ENCODE data around the gene PCDHB16.
"Not testable (repeated sequence)": the region's sequence is repeated elsewhere in the genome, so short reads cannot be mapped to it uniquely, and the experiment has no call there.

PCDHB16 gene

DNA sequence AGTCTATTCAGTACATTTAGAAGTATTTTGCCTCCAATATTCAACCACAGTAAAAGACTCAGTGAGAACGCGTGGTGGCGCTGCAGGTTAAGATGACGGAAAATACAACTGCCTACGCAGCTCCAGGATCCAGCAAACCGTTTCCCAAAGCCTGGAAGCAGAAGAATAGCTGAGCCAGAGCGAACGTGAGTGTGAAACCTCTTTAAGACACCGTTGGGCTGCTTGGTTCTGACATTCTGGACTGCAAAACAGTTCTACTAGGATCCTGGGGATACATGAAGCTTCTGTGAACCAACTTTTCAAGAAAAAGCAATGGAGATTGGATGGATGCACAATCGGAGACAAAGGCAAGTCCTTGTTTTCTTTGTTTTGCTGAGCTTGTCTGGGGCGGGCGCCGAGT is at the start of gene PCDHB16:
Gene PCDHB16, plus strand, starts transcription at position 140 of the 400 bp plus-strand sequence. Its CDS starts 173 bp downstream, at position 313.
- DNase-seq (ENCODE audit: low read depth in 2 of 2), result no peak

DNA sequence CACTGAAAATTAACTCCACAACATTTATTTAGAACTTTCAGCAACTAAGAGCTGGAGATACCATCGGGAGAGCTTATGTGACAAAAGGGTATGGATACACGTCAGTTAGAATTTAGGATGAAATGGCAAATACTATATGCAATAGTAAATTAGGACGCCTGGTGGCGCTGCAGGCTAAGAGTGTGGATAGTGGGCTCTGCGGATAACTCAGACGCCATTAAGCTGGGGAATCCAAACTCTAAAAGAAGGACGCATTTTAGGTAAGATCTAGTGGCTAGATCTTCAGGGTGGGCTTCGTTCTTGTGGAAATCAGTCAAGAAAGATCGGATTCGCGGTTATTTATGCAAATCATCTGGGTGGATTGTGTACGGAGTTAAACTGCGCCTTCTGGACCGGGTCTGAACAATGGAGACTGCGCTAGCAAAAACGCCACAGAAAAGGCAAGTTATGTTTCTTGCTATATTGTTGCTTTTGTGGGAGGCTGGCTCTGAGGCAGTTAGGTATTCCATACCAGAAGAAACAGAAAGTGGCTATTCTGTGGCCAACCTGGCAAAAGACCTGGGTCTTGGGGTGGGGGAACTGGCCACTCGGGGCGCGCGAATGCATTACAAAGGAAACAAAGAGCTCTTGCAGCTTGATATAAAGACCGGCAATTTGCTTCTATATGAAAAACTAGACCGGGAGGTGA is 47.0 kb upstream of the PCDHB16 start, which contains the start of gene PCDHB5:
Gene PCDHB5, plus strand, starts transcription at position 177 of the 688 bp plus-strand sequence. Its CDS starts 229 bp downstream, at position 406.
- DNase-seq (ENCODE audit: low read depth in 2 of 2), result no peak

DNA sequence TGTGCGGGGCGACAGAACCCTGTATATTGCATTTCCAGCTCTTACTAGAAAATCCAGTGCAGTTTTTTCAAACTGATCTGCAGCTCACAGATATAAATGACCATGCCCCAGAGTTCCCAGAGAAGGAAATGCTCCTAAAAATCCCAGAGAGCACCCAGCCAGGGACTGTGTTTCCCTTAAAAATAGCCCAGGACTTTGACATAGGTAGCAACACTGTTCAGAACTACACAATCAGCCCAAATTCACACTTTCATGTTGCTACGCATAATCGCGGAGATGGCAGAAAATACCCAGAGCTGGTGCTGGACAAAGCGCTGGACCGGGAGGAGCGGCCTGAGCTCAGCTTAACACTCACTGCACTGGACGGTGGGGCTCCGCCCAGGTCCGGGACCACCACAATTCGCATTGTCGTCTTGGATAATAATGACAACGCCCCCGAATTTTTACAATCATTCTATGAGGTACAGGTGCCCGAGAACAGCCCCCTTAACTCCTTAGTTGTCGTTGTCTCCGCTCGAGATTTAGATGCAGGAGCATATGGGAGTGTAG is 46.4 kb upstream of the PCDHB16 start:
- no peak for DNase-seq (ENCODE audit: low read depth in 2 of 2)

DNA sequence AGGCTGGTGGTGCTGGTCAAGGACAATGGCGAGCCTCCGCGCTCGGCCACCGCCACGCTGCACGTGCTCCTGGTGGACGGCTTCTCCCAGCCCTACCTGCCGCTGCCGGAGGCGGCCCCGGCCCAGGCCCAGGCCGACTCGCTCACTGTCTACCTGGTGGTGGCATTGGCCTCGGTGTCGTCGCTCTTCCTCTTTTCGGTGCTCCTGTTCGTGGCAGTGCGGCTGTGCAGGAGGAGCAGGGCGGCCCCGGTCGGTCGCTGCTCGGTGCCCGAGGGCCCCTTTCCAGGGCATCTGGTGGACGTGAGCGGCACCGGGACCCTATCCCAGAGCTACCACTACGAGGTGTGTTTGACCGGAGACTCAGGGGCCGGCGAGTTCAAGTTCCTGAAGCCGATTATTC is 44.8 kb upstream of the PCDHB16 start:
- not testable (repeated sequence) for DNase-seq (ENCODE audit: low read depth in 2 of 2)

DNA sequence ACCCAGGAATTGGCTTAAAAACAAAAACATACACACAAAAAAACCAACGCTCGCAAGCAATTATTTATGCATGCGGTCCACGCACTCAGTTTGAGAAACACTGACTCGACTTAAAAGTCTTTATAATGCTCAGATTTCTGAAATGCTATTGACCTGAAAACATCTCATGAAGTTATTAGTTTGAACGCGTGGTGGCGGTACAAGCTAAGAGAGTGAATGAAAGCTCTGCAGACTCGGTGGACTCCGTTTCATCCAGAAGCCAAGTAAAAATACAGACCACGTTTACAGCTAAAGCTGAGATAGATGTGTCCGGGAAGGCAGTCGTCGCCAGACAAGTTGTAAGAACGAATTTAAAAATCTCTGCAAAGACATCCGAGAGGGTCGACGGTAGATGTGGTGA is 32.4 kb upstream of the PCDHB16 start, which contains the start of gene PCDHB6:
Gene PCDHB6, plus strand, starts transcription at position 246 of the 400 bp plus-strand sequence. CDS start 201 bp downstream, outside the sequence.
- no peak for DNase-seq (ENCODE audit: low read depth in 2 of 2)

DNA sequence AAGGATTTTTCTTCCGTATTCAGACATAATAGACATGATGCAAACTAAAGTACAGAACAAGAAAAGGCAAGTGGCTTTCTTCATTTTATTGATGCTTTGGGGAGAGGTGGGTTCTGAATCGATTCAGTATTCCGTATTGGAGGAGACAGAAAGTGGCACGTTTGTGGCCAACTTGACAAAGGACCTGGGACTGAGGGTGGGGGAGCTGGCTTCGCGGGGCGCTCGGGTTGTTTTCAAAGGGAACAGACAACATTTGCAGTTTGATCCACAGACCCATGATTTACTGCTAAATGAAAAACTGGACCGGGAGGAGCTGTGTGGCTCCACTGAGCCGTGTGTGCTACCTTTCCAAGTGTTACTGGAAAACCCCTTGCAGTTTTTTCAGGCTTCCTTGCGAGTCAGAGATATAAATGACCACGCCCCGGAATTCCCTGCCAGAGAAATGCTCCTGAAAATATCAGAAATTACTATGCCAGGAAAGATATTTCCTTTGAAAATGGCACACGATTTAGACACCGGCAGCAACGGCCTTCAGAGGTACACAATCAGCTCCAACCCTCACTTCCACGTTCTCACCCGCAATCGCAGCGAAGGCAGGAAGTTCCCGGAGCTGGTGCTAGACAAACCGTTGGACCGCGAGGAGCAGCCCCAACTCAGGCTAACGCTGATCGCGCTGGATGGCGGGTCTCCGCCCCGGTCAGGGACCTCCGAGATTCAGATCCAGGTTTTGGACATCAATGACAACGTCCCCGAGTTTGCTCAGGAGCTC is 31.8 kb upstream of the PCDHB16 start:
- no peak for DNase-seq (ENCODE audit: low read depth in 2 of 2)

DNA sequence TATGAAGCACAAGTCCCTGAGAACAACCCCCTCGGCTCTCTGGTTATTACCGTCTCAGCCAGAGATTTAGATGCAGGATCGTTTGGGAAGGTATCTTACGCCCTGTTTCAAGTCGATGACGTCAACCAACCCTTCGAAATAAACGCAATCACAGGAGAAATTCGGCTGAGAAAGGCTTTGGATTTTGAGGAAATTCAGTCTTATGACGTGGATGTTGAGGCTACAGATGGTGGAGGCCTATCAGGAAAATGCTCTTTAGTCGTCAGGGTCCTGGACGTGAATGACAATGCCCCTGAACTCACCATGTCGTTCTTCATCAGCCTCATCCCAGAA is 31.2 kb upstream of the PCDHB16 start:
- DNase-seq (ENCODE audit: low read depth in 2 of 2), result no peak

DNA sequence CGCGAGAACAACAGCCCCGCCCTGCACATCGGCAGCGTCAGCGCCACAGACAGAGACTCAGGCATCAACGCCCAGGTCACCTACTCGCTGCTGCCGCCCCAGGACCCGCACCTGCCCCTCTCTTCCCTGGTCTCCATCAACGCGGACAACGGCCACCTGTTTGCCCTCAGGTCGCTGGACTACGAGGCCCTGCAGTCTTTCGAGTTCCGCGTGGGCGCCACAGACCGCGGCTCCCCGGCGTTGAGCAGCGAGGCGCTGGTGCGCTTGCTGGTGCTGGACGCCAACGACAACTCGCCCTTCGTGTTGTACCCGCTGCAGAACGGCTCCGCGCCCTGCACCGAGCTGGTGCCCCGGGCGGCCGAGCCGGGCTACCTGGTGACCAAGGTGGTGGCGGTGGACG is 30.6 kb upstream of the PCDHB16 start:
- not testable (repeated sequence) for DNase-seq (ENCODE audit: low read depth in 2 of 2)

DNA sequence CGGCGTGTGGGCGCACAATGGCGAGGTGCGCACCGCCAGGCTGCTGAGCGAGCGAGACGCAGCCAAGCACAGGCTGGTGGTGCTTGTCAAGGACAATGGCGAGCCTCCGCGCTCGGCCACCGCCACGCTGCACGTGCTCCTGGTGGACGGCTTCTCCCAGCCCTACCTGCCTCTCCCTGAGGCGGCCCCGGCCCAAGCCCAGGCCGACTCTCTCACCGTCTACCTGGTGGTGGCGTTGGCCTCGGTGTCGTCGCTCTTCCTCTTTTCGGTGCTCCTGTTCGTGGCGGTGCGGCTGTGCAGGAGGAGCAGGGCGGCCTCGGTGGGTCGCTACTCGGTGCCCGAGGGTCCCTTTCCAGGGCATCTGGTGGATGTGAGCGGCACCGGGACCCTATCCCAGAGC is 30.1 kb upstream of the PCDHB16 start:
- DNase-seq (ENCODE audit: low read depth in 2 of 2), result not testable (repeated sequence)

DNA sequence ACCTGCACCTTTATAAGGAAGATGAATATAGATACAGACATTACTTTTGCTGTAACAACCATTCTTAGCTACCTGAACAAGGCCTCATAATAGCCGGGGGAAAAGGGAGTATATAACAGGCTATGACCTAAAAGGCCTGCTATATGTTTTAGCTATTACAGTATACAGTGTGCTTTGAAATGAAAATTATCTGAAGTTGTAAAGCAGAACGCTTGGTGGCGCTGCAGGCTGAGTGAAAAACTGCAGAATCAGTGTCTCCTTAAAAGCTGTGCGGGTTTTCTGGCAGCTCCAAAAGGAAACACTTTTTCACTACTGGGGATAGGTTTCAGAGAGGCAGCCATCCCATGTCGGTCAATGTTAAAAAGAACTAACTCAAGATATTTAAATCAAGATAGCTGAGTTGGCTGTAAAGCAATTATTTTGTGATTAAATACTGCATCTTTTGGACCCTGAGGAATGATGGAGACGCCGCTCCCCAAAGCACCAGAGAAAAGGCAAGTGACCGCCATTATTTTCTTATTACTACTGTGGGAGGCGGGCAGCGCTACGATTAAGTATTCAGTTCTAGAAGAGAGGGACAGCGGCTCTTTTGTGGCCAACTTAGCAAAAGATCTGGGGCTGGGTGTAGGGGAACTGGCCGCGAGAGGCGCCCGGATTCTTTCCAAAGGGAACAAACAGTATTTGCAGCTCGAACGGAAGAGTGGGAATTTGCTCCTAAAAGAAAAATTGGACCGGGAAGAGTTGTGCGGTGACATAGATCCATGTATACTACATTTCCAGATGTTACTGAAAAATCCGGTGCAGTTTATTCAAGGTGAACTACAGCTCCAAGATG is 26.4 kb upstream of the PCDHB16 start:
- no peak for DNase-seq (ENCODE audit: low read depth in 2 of 2)

DNA sequence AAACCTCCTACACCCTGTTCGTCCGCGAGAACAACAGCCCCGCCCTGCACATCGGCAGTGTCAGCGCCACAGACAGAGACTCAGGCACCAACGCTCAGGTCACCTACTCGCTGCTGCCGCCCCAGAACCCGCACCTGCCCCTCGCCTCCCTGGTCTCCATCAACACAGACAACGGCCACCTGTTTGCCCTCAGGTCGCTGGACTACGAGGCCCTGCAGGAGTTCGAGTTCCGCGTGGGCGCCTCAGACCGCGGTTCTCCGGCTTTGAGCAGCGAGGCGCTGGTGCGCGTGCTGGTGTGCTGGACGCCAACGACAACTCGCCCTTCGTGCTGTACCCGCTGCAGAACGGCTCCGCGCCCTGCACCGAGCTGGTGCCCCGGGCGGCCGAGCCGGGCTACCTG is 24.8 kb upstream of the PCDHB16 start:
- not testable (repeated sequence) for DNase-seq (ENCODE audit: low read depth in 2 of 2)

DNA sequence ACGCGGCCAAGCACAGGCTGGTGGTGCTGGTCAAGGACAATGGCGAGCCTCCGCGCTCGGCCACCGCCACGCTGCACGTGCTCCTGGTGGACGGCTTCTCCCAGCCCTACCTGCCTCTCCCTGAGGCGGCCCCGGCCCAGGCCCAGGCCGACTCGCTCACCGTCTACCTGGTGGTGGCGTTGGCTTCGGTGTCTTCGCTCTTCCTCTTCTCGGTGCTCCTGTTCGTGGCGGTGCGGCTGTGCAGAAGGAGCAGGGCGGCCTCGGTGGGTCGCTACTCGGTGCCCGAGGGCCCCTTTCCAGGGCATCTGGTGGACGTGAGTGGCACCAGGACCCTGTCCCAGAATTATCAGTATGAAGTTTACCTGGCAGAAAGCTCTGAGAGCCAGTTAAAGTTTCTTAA is 24.3 kb upstream of the PCDHB16 start:
- not testable (repeated sequence) for DNase-seq (ENCODE audit: low read depth in 2 of 2)

DNA sequence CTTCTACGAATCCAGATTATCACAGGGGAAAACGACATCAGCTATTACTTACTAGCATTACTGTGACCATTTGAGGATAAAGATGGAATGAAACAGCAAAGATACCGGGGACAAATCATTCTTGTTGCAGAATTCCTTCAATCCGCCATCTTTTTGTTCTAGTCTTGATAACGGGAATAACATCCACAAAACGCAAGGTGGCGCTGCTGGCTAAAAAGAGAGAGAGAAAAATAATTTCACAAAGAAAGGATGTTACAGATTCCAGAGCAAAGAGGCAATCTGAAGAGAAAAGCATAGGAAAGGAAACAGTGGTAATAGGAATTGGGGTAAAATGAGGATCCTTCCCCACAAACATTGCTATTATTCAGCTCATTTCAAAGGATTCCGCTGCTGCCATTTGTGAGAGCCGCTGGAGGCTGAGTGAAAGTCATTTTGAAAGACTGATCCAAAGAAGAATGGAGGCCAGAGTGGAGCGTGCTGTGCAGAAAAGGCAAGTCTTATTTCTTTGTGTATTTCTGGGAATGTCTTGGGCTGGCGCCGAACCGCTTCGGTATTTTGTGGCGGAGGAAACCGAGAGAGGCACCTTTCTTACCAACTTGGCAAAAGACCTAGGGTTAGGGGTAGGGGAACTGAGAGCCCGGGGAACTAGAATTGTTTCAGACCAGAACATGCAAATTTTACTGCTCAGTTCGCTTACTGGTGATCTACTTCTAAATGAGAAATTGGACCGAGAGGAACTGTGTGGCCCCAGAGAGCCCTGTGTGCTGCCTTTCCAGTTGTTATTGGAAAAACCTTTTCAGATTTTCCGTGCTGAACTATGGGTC is 9.6 kb upstream of the PCDHB16 start, which contains the start of gene PCDHB7:
Gene PCDHB7, plus strand, starts transcription at position 264 of the 824 bp plus-strand sequence. Its CDS starts 192 bp downstream, at position 456.
- peak in 1 of 2 donors; percentile 16 for DNase-seq (ENCODE audit: low read depth in 2 of 2)

DNA sequence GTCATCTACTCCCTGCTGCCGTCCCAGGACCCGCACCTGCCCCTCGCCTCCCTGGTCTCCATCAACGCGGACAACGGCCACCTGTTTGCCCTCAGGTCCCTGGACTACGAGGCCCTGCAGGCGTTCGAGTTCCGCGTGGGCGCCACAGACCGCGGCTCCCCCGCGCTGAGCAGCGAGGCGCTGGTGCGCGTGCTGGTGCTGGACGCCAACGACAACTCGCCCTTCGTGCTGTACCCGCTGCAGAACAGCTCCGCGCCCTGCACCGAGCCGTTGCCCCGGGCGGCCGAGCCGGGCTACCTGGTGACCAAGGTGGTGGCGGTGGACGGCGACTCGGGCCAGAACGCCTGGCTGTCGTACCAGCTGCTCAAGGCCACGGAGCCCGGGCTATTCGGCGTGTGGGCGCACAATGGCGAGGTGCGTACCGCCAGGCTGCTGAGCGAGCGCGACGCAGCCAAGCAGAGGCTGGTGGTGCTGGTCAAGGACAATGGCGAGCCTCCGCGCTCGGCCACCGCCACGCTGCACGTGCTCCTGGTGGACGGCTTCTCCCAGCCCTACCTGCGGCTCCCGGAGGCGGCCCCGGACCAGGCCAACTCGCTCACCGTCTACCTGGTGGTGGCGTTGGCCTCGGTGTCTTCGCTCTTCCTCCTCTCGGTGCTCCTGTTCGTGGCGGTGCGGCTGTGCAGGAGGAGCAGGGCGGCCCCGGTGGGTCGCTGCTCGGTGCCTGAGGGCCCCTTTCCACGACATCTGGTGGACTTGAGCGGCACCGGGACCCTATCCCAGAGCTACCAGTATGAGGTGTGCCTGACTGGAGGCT is 7.7 kb upstream of the PCDHB16 start:
- DNase-seq (ENCODE audit: low read depth in 2 of 2), result not testable (repeated sequence)

DNA sequence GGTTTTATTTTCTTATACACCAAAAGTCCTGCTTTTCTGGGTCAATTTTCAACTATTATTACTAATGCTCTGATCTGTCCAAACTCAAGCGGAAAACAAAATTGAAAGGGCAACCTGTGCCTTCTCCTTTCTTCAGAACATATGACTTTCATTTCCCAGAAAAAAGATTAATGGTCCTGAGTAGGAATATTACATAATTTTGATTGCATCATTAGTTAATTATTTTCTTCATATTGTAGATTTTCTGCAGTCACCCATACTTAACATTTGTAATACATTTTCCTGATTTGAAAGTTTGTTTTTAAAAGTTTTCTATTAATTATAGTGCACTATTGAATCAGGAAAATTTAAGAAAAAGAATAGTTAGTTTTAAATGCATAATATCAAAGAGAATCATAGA is 6.3 kb upstream of the PCDHB16 start:
- DNase-seq (ENCODE audit: low read depth in 2 of 2), result no peak

DNA sequence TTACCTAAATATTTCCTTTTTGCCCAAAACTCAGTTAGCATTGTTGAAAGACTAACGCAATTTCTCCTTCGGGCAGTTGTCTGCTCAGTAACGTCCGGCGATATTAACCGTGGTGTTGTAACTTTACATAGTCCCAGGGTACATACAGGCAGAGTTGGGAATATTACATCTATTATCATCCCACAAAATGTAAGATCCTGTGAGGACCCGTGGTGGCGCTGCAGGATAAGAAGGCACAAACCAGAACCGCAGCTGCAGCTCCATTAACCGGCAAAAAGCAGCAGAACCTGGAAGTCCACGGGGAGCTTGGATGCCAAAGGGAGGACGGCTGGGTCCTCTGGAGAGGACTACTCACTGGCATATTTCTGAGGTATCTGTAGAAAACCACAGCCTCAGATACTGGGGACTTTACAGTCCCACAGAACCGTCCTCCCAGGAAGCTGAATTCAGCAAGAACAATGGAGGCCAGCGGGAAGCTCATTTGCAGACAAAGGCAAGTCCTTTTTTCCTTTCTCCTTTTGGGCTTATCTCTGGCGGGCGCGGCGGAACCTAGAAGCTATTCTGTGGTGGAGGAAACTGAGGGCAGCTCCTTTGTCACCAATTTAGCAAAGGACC is 4.5 kb upstream of the PCDHB16 start, which contains the start of gene PCDHB8:
Gene PCDHB8, plus strand, starts transcription at position 214 of the 615 bp plus-strand sequence. Its CDS starts 245 bp downstream, at position 459.
- not testable (repeated sequence) for DNase-seq (ENCODE audit: low read depth in 2 of 2)

DNA sequence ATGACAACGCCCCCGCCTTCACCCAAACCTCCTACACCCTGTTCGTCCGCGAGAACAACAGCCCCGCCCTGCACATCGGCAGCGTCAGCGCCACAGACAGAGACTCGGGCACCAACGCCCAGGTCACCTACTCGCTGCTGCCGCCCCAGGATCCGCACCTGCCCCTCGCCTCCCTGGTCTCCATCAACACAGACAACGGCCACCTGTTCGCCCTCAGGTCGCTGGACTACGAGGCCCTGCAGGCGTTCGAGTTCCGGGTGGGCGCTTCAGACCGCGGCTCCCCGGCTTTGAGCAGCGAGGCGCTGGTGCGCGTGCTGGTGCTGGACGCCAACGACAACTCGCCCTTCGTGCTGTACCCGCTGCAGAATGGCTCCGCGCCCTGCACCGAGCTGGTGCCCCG is 2.8 kb upstream of the PCDHB16 start:
- not testable (repeated sequence) for DNase-seq (ENCODE audit: low read depth in 2 of 2)

DNA sequence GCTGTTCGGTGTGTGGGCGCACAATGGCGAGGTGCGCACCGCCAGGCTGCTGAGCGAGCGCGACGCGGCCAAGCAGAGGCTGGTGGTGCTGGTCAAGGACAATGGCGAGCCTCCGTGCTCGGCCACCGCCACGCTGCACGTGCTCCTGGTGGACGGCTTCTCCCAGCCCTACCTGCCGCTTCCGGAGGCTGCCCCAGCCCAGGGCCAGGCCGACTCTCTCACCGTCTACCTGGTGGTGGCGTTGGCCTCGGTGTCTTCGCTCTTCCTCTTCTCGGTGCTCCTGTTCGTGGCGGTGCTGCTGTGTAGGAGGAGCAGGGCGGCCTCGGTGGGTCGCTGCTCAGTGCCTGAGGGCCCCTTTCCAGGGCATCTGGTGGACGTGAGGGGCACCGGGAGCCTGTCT is 2.3 kb upstream of the PCDHB16 start:
- DNase-seq (ENCODE audit: low read depth in 2 of 2), result not testable (repeated sequence)

DNA sequence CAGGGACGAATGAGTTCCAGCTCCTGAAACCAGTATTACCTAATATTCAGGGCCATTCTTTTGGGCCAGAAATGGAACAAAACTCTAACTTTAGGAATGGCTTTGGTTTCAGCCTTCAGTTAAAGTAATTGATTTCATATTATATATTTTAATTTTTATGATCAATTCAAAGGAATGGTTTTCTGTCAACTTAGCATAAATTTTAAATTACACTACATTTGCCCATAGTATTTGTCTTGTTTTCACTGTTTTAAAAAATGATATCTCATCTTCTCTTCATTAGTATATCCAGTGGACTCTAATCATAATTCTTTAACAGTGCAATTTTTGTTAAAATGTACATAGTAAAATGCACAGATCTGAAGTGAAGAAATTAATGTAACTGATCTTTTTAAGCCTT is 1.9 kb upstream of the PCDHB16 start:
- no peak for DNase-seq (ENCODE audit: low read depth in 2 of 2)

Data from activated CD4-positive, alpha-beta T cell treated with anti-CD3 and anti-CD28 coated beads for 24 hours (primary cell).